ENCODE data around the gene DAB1.

DAB1 gene

GRCh38 chr1:57410508-57410907 is 13.4 kb downstream of the DAB1 start:
- no peak for DNase-seq

DNA sequence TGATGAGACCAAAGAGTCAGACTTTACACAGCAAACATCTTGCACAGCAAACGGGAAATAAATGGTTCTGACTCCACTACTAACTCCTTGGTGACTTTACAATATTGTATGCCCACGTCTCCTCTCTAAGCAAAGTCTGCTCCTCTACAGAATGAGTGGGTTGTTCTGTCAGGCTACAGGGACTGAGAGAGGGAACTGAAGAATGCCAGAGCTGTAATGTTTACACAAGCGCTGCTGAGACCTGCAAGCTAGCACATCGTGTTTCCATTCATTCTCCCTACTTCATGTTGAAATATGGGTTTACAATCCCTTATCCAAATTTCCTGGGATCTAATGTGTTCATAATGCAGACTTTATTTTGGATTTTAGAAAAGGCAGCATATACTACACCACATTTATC is 15.9 kb downstream of the DAB1 start:
- DNase-seq = no peak

GRCh38 chr1:57406428-57406970 is 17.4 kb downstream of the DAB1 start:
- no peak for DNase-seq

- DNase-seq = no peak
Observed at GRCh38 chr1:57404884-57405283, 19.0 kb downstream of the DAB1 start.

DNA sequence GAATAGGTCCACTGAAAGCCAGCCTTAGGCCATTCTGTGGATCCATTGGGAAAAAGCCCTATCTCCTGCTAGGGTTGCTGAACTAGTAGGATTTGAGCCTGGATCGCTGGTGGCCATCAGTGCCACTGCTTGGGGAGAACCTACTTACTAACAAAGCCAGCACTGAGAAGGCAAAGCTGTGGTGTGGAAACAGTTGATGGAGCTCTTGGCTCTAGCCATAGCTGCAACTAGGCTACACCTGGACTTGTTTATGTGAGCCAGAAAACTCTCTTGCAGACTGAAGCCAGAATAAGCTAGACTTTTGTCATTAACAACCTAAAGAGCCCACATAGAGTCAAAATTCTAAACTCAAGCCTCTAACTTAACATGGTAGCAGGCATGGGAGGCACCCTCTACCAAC is 20.7 kb downstream of the DAB1 start:
- no peak for DNase-seq

DNA sequence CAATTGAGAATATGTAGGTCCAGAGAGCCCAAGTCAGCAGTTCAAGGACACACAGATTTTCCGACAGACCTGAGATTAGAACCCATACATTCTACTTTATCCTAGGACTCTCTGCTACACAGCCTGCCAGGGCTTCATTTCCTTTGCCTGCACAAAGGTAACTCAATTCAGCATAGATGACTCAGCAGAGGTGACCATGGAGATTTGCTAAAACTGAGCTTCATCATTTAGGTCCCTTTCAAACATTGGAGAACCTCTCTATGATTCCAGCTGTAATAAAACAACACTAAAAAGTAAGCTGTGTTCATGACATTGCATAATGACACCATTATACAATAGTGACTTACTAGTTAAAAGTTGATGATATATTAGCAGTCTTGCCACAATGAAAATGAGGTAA is 22.2 kb downstream of the DAB1 start:
- no peak for DNase-seq

DNA sequence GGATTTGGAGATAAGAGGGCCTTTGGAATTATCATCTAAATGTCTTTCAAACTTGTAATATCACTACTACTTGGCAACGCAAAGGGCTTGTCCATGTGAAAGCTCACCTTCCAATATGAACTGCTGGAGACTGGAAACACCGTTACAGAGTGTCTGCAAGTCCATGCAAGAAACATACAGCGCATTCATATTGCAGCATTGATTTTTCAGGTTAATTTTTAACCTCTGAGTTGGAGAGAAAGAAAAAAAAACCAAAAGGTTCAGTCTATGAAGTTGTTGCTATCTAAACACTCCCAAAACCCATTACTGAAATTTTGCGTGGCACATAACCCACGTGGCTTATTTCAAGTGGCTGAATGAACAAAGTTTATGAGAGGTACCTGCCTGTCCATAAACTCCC is 23.8 kb downstream of the DAB1 start:
- DNase-seq = no peak

DNA sequence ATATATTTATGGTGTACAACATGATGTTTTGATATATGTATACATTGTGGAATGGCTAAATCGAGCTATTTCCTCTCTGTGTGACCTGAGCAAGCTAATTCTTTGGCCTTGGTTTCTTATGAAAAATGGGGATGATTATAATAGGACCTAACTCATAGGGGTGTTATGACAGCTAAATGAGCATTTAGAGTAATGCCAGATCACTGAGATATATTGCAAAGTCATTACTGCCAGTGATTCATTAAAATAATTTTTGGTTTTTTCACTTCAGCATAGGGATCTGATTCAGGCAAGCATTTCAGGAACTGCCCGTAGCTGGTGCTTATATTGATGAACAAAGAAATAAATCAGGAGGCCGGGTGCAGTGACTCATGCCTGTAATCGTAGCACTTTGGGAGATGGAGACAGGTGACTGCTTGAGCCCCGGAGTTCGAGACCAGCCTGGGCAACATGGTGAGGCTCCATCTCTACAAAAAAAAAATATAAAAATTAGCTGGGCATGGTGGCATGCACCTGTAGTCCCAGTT is 30.7 kb downstream of the DAB1 start:
- DNase-seq = no peak

DNA sequence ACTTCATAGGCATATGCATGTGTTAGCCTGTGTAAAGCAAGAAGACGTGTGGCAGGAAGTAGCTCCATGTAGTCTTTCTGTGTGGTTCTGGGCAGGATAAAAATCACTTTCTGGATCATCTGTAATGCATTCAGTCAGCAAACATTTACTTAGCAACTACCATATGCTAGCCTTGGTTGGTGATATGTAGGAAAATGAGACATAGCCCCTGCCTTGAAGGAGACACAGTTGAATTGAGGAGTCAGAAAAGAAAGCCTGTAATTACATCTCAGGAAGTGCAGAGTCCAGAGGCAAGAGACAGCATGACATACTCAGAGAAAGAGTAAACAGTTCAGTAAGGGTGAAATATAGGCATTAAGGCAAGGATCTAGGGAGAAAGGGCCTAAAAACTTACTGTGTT is 38.5 kb downstream of the DAB1 start:
- no peak for DNase-seq

GRCh38 chr1:57384901-57385300 is 39.0 kb downstream of the DAB1 start:
- DNase-seq = no peak

DNA sequence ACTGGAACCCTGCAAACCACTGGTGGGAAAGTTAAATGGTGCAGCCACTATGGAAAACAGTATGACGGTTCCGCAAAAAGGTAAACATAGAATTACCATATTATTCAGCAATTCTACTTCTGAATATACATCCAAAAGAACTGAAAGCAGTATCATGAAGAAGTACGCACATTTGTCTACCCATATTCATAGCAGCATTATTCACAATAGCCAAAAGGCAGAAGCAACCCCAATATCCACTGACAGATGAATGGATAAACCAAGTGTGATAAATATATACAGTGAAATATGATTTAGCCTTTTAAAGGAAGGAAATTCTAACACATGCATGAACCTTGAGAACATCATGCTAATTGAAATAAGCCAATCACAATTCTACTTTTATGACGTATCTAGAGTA is 39.6 kb downstream of the DAB1 start:
- no peak for DNase-seq

- DNase-seq = no peak
Observed at GRCh38 chr1:57381871-57382270, 42.0 kb downstream of the DAB1 start.

DNA sequence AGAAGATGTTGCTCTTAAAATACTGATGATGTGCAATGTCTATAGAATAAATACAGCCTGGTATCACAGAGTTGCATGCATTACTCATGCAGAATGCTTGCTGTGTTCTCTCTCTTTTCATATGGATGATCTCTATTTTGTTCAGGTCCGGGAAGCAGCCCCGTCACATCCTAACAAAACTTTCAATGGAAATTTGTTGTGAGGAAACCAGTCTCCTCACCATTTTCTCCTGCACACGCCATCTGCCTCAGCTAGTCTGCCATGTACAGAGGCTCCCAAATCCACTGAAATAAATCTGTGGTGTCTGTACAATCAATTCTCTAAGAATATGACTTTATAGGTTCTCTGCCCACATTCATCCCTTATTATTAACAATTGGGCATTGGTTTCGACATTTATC is 42.4 kb downstream of the DAB1 start:
- no peak for DNase-seq

DNA sequence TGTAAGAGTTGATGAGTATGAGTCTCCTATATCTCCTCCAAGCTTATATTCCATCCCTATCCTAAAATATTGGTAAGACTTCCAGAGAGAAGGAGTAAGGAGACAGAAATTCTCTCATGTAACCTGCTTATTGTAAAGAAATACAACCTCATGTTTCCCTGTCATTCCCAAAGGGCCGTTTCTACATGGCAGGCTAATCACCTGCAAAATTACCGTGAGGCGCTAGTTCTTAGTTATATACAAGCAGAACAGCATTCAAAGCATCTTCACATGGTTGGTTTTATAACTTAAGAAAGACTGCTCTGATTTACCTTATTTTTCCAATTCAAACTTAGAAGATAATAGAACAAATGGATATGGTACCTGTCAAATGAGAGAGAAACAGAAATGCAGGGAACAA is 42.9 kb downstream of the DAB1 start:
- no peak for DNase-seq

DNA sequence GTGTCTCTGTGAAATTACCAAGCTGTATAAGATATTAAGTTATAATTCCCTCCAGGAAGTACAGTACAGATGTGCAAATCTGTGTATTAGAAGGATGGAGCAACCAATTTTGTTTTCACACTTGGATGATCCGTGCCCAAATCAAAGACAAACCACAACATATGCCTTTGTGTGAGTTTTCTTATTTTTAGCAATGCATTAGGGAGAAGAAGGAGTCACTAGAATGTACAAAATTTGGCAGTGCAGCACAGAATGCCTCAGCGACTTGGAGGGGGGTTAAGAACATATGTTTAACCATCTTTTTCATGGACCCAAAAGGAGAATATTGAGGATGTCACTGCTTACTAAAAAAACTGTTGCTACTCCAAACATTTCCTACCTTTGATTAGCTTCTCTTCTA is 45.3 kb downstream of the DAB1 start:
- DNase-seq = no peak

GRCh38 chr1:57377339-57378139 is 46.3 kb downstream of the DAB1 start:
- no peak for DNase-seq

- no peak for DNase-seq
Observed at GRCh38 chr1:57376041-57376440, 47.8 kb downstream of the DAB1 start.

- no peak for DNase-seq
Observed at GRCh38 chr1:57369889-57370288, 54.0 kb downstream of the DAB1 start.

- DNase-seq = no peak
Observed at GRCh38 chr1:57367945-57368344, 55.9 kb downstream of the DAB1 start.

DNA sequence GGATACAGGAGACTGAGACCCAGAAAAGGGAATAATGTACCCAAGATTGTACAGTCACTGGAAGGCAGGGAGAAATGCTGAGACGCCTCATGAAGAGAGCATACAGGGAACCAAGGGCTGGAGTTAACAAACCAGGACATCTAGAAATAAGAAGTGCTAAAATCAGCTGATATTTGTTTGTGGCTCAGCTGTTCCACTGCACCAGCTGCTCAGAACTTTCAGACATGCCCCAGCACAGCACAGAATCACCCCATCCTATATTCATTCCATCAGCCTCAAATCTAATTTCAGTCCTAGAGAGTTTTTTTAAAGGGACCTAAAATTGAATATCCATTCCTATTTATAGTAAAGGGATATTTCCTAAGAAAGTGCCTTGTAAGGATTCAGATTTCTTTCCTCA is 60.2 kb downstream of the DAB1 start:
- no peak for DNase-seq

DNA sequence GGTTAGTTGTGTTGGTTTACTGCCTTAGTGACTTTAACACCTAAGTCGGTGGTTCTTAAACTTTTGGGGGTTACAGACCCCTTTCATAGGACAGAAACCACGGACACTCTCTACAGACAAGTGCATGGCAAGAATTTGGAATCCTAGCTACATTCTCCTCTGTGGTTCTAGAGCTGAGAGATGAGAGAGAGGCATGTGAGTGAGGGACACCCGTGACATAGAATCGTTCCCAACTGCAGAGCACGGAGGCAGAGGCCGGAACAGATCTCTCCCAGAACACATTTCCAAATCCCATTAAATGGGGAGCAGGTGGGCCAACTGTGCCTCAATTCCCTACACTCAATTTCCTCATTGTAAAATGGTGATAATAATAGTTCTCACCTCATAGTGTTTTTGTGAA is 60.7 kb downstream of the DAB1 start:
- no peak for DNase-seq

- no peak for DNase-seq
Observed at GRCh38 chr1:57362480-57362879, 61.4 kb downstream of the DAB1 start.

DNA sequence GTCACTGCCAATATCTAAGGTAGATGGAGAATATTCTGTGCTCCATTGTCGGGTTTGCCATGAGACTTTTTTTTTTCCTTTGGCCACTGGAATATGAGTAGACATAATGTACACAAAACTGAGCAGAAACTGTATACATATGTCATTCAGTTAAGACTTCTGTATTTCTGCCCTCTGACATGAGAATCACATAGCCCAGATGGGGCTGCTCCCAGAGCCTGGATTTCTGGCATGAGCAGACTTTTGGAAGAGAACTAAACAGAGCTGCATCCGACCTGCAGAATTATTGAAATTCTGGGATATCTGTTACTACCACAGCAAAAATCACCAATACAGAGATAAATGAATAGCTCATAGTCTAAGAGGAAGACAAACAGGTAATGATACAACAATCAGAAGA is 62.3 kb downstream of the DAB1 start:
- no peak for DNase-seq

DNA sequence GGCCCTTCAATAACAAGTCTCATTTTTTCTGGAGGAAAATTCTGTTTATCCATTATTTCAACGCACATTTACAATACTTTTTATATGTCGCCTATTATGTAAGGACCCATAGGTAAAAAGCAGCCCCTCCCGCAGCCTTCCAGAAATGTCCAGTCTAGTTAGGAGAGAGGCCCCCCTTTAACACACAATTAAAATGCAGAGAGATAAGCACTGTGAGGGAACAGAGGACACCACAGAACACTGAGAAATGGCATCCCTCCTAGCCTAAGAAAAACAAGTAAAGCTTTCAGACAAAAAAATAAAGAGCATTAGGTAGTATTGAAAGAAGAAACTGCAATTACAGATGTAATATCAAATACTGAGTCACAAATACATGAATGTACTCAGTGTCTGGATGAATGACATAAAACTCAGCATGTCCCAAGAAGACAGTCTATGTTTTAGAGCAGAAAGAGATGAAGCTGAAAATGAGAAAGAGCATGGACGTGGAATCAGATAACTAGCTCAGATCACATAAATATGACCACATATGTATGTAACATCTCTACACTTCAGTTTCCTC is 62.9 kb downstream of the DAB1 start:
- no peak for DNase-seq

GRCh38 chr1:57357462-57357861 is 66.4 kb downstream of the DAB1 start:
- no peak for DNase-seq
